ENCODE data around the gene CCNK.

- no peak for TF ChIP-seq CTCF (IDR thresholded peaks at IDR 0.05)
- no peak for TF ChIP-seq POLR2A (IDR thresholded peaks at IDR 0.05)
Measured at GRCh38 chr14:99451234-99451633, 30.0 kb upstream of the CCNK start.

Data from Peyer's patch (tissue), 4 donors.